Stimulated activated naive B cell treated with anti-CD40 and anti-IgM and Interleukin-4, amounts not matched to agents 10 μg/mL and 1 μg/mL and 100 μg/mL, for 72 hours (primary cell): ENCODE measurements around the gene PI4K2A.
A peak's percentile ranks its signal among the peaks of the same experiment; 100 is the strongest.
"Not testable (repeated sequence)": the region's sequence is repeated elsewhere in the genome, so short reads cannot be mapped to it uniquely, and the experiment has no call there.

Source experiments
- ATAC-seq, 2 donors: fragments of 150-1000 bp; cut with Tn5 transposase; replicated peaks; 2 replicates each; pipeline ENCODE4 v1.10.0; 2021; ENCODE audit warnings: moderate library complexity in 1 of 2
- DNase-seq: peaks from one replicate; pipeline ENCODE4 v3.0.0; 2021
- H3K27ac Mint-ChIP-seq: one replicate; pipeline ENCODE4 v1.8.0; 2022; ENCODE audit warnings: mild to moderate bottlenecking, mixed read lengths
- H3K27me3 Mint-ChIP-seq, 2 donors: one replicate each; pipeline ENCODE4 v1.8.0; 2022; ENCODE audit warnings: mixed read lengths in 2 of 2
- H3K36me3 Mint-ChIP-seq, 2 donors: one replicate each; pipeline ENCODE4 v1.8.0; 2022; ENCODE audit warnings: mixed read lengths in 2 of 2, mild to moderate bottlenecking in 1 of 2
- H3K4me1 Mint-ChIP-seq, 2 donors: one replicate each; pipeline ENCODE4 v1.8.0; 2022; ENCODE audit warnings: mixed read lengths in 2 of 2, mild to moderate bottlenecking in 1 of 2
- H3K4me3 Mint-ChIP-seq, 2 donors: one replicate each; pipeline ENCODE4 v1.8.0; 2022; ENCODE audit warnings: mild to moderate bottlenecking in 2 of 2, mixed read lengths in 2 of 2, moderate library complexity in 1 of 2
- H3K9me3 Mint-ChIP-seq, 2 donors: one replicate each; pipeline ENCODE4 v1.8.0; 2022; ENCODE audit warnings: mixed read lengths in 2 of 2, mild to moderate bottlenecking in 1 of 2

Gene PI4K2A

DNA sequence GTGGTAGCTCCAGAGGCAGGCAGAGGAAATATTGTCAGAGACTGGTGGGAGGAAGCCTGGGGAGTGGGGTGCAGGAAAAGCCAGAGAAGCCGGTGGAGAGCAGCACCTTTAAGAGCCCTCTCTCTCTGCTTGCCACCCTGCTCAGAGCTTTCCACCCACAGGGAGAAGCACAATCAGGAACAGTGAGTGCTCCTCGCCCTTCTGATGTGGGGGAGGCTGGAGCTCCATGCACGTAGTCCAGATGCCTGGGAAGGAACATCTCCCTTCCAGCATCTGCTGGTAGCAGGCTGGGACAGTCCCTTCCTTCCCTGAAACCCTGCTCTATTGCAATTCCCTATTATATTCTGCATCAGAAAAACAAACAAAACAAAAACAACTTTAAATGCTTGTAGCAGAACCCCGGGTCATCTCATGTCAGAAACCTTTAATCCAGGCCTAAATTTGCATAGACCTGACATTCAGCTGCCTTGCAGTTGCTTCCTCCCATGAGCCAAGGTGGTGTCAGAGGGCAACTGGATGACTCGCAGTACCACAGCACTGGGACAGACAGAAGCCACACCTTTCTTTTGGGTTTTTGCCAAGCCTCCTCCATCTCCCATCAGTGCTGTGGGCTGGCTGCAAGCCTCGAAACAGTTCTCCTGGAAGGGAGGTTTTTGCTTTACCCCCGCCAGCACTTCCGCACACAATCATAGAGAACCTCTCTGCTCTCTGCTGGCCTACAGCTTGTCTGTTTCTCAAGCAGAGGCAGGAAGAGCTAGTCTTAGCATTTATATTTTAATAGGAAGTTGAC, 33.5 kb downstream of the PI4K2A start:
- ATAC-seq, result peak; percentile 44 to 56
- H3K36me3 Mint-ChIP-seq, result peaks cover 34 to 37% of the 10 kb centered on the region in 2 donors
- no peak for DNase-seq

DNA sequence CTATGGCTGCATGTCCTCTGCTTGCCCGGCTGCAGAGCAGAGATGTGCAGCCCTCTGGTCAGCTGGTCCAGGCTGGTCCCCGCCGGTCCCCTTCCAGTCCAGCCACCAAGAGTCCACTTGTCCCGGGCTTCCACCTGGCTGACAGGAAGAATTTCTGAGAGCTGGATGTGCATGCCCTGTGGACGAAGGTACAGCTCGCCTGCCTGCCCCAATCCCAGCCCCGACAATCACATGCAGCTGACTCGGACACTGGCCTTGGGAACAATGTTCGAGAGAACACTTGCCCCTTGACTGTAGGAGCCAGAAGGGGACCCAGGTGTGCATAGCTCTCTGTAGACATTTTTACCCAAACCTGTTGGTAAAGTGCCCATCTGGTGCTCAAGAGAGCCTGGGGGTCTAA, 34.8 kb downstream of the PI4K2A start:
- ATAC-seq, result no peak
- peaks cover 4 to 27% of the 10 kb centered on the region in 2 donors for H3K4me1 Mint-ChIP-seq
- no peaks in the 10 kb centered on the region for H3K9me3 Mint-ChIP-seq
- H3K27me3 Mint-ChIP-seq, result no peaks in the 10 kb centered on the region
- H3K27ac Mint-ChIP-seq, result no peak overlapping the region
- H3K4me3 Mint-ChIP-seq, result no peak overlapping the region
- DNase-seq, result no peak
- peaks cover 31 to 34% of the 10 kb centered on the region in 2 donors for H3K36me3 Mint-ChIP-seq

More for the DNA sequence above, 33.5 kb downstream of the PI4K2A start:
- peak overlapping the region; percentile 31 for H3K27ac Mint-ChIP-seq
- no peaks in the 10 kb centered on the region for H3K27me3 Mint-ChIP-seq
- no peak overlapping the region for H3K4me3 Mint-ChIP-seq
- H3K4me1 Mint-ChIP-seq, result peaks cover 4 to 27% of the 10 kb centered on the region in 2 donors
- H3K9me3 Mint-ChIP-seq, result no peaks in the 10 kb centered on the region

DNA sequence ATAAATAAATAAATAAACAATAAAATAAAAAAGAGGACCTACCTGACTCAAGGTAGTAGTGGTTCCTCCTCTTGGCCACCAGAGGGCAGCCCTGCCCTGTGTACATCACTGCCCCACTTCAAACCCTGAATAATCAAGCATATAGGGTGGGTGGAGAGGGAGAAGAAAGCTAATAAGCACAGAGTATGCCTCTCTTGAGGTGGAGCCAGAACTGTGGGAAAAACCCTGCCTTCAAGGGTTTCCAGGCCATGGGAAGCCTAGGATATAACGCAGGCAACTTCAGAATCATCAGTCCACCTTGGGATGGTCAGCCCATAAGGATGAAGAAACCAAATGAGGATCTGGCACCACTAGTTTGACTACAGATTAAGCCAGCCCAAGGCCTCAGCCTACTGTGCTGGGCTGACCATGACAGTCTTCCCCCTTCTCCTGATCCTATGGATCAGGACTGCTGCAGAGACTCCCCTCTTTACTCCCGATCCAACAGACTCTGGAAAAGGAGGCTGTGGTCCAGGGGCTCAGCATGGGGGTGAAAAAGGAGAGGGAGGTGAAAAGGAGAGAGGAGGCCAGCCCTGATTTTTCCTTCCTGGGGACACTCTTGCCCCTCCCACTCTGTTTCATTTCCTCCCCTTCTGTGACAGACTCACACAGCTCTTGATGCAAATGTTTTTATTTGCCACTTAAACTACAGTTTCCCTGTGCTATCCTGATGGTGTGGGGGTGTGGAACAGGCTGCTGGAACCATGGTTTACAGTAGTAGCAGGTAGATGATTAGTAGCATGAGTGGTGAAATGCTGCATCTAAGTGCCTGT, 36.5 kb downstream of the PI4K2A start:
- Mint-ChIP-seq H3K36me3 (peaks cover 22 to 24% of the 10 kb centered on the region in 2 donors), H3K27me3 (no peaks in the 10 kb centered on the region), H3K9me3 (no peaks in the 10 kb centered on the region), H3K27ac (peak overlapping the region; percentile 69), H3K4me1 (peaks cover 4 to 27% of the 10 kb centered on the region in 2 donors), H3K4me3 (no peak overlapping the region)
- ATAC-seq (peak; percentile 84 to 88), DNase-seq (no peak)

DNA sequence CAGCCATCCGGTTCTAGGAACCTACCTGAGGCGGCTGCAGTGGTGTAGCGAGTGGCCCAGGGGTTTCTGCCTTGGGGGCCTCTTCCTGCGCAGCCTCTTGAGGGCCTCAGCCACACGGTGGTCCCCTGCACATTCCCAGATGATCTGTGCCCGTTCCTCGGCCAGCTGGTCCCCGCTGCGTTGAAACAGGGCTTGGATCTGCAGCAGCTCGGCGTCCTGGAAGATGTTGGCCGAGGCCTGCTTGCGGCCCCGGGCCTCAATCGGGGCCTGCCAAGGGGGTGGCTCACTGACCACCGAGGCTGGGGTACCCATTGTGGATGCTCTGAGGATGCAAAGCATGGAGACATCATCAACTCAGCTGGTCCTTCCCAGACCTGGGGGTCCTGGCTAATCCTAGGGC, 39.1 kb downstream of the PI4K2A start:
- H3K9me3 Mint-ChIP-seq, result no peaks in the 10 kb centered on the region
- ATAC-seq (no peak), DNase-seq (no peak)
- H3K36me3 Mint-ChIP-seq, result peaks cover 5 to 9% of the 10 kb centered on the region in 2 donors
- no peak overlapping the region for H3K4me3 Mint-ChIP-seq
- H3K27me3 Mint-ChIP-seq, result no peaks in the 10 kb centered on the region
- peaks cover 4 to 15% of the 10 kb centered on the region in 2 donors for H3K4me1 Mint-ChIP-seq
- no peak overlapping the region for H3K27ac Mint-ChIP-seq

DNA sequence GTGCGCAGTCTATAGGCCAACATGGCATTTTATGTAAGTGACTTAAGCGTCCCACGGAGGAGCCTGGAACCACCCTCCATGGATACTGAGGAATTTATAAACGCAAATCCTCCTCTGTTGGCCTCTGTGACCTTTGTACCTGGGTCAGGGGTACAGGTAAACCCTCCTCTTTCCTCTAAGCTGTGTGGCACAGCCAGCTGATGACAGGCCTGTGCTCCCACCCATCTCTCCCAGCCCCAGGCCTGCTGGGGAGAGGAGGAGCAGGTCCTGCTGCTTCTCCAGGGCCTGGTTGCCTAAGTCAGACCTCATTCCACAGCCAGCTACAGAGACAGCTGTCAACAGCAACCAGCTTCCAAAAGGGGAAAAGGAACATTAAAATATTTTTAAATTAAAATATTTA, 41.6 kb downstream of the PI4K2A start:
- no peak overlapping the region for H3K27ac Mint-ChIP-seq
- H3K4me1 Mint-ChIP-seq, result peaks cover 6 to 9% of the 10 kb centered on the region in 2 donors
- H3K27me3 Mint-ChIP-seq, result no peaks in the 10 kb centered on the region
- no peak overlapping the region for H3K4me3 Mint-ChIP-seq
- H3K9me3 Mint-ChIP-seq, result no peaks in the 10 kb centered on the region
- no peak for ATAC-seq
- no peak for DNase-seq
- no peaks in the 10 kb centered on the region for H3K36me3 Mint-ChIP-seq

DNA sequence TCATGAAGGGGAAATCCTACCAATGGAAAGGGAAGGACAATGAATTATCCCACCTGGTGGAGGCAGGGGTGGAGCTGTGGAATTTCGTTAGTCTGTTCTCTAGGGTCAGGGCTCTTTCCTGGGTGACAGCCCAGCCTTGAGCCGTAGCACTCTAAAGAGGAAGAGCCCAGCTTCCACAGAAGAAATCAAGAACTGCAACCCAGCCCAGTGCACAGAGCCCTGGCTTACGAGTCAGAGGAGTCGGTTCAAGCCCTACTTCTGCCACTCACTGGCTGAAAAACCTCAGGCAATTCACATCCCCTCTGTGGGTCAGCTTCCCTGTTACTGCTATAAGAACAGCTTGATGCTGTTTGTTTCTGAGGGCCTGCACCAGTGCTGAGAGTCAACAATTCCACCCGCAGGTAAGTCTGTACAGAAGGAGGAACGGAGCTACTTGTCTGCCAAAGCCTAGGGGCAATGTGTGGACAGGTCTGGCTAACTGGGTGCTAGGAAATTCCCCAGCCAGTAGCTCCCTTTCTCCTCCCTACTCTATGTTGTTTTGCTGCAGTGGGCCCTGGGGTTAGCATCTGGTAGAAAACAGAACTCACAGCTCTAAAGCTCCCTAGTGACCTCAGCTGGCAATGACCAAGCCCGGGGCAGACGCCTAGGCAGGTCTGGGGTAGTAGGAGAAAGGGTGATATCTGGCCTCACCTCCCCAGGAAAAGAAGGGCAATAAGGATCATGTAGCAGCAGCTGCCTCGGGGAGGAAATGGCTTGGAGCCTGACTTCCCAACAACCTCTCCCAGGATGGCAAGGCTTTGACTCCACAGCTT, 43.3 kb downstream of the PI4K2A start:
- Mint-ChIP-seq H3K36me3 (no peaks in the 10 kb centered on the region), H3K27me3 (no peaks in the 10 kb centered on the region), H3K27ac (no peak overlapping the region), H3K4me3 (no peak overlapping the region), H3K4me1 (peaks cover 9 to 11% of the 10 kb centered on the region in 2 donors), H3K9me3 (no peaks in the 10 kb centered on the region)
- ATAC-seq (no peak), DNase-seq (no peak)

DNA sequence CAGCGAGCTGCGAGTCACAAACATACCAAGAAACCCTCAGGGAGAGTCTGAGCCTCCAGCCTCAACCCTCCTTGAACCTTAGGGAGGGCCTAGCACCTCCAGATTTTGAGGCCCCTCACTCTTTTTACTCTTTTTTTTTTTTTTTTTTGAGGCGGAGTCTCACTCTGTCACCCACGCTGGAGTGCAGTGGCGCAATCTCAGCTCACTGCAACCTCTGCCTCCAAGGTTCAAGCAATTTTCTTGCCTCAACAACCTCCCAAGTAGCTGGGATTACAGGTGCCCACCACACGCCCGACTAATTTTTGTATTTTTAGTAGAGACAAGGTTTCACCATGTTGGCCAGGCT, 43.9 kb downstream of the PI4K2A start:
- not testable (repeated sequence) for DNase-seq, H3K4me3 Mint-ChIP-seq, H3K9me3 Mint-ChIP-seq, ATAC-seq, H3K36me3 Mint-ChIP-seq, H3K27me3 Mint-ChIP-seq, H3K27ac Mint-ChIP-seq
- peaks cover 9 to 11% of the 10 kb centered on the region in 2 donors for H3K4me1 Mint-ChIP-seq

DNA sequence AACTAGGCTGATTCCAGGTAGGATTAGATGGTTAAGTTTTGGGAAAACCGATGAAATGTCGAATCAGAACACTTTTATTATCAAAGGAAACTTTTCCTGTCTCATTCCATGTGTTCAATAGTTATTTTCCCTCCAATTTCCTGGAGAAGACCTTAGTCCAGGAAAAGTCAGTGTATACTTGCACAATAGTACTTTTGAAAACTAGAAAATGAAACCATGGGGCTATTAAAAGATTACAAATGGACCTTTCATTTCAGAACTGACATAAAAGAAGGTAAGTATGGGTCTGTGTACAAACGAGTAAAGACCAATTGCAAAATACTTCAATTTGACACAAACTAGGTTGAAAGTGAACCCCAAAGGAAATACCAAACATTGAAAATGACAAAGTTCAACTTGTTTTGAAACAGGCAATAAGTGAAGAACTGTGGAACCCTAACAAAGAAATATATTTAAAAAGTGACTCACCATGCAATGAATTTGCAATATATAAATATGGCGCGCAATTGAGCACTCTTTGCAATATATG, 44.5 kb downstream of the PI4K2A start:
- no peak for DNase-seq
- H3K36me3 Mint-ChIP-seq, result no peaks in the 10 kb centered on the region
- H3K4me3 Mint-ChIP-seq, result no peak overlapping the region
- H3K27me3 Mint-ChIP-seq, result no peaks in the 10 kb centered on the region
- H3K9me3 Mint-ChIP-seq, result no peaks in the 10 kb centered on the region
- peaks cover 9 to 11% of the 10 kb centered on the region in 2 donors for H3K4me1 Mint-ChIP-seq
- ATAC-seq, result no peak
- no peak overlapping the region for H3K27ac Mint-ChIP-seq

DNA sequence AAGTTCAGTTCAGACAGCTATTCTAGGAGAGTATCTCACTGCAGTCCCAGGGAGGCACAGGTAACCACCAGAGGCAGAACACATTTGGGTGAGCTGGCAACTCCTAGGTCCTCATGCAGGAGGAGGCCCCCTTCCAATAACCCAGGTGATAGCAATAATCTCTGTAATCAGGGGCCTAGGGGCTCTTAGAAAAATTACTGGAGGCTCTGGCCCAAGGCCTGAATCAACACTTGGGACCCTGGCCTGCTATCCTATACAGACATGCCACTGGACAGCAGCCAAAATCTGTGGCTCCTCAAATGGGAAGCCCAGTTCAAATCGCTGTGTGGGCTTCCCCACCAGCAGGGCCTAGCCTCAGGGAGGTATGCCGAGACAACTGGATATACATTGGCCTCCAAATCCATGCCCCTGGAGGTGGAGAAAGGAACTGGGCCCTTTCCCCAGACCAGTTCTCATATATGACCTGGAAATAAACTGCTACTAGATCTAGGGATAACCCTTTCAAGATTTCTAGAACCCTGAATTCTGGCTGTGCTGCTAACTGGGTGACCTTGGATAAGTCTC, 45.0 kb downstream of the PI4K2A start:
- no peak overlapping the region for H3K27ac Mint-ChIP-seq
- DNase-seq (no peak), ATAC-seq (no peak)
- H3K27me3 Mint-ChIP-seq, result no peaks in the 10 kb centered on the region
- no peaks in the 10 kb centered on the region for H3K36me3 Mint-ChIP-seq
- peaks cover 9 to 11% of the 10 kb centered on the region in 2 donors for H3K4me1 Mint-ChIP-seq
- no peaks in the 10 kb centered on the region for H3K9me3 Mint-ChIP-seq
- H3K4me3 Mint-ChIP-seq, result no peak overlapping the region

DNA sequence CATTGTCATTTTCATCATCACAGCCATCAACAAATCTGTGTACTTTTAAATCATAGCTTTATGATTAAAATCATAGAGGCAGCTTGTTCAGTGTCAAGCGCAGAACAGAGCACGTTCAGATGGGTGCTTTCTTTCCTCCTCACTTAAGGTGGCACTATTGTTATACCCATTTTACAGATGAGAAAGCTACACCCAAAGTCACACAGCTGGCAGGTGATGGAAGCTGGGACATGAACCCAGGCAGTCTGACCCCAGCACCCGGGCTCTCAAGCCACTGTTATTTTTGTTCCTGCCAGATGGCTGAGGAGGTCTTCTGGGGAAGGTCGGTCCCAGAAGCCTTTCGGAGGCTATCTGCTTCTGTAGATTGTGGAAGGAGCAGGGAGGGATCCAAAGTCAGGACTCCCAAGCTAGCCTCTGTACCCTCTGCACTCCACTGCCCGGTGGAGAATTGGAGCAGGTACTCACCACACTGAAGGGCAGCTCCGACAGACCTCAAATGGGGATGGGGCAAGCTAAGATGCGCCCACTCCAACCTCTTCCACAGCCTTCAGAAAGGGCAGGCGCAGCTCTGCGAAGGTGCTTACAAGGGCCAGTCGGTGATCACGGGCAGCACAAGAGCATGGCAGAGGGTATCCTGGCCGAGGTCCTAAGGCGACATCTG, 46.0 kb downstream of the PI4K2A start:
- Mint-ChIP-seq H3K27me3 (no peaks in the 10 kb centered on the region), H3K36me3 (no peaks in the 10 kb centered on the region), H3K9me3 (no peaks in the 10 kb centered on the region), H3K4me1 (peaks cover 9 to 11% of the 10 kb centered on the region in 2 donors), H3K4me3 (peak overlapping the region; percentile 86), H3K27ac (peak overlapping the region; percentile 84)
- no peak for ATAC-seq
- DNase-seq, result no peak

DNA sequence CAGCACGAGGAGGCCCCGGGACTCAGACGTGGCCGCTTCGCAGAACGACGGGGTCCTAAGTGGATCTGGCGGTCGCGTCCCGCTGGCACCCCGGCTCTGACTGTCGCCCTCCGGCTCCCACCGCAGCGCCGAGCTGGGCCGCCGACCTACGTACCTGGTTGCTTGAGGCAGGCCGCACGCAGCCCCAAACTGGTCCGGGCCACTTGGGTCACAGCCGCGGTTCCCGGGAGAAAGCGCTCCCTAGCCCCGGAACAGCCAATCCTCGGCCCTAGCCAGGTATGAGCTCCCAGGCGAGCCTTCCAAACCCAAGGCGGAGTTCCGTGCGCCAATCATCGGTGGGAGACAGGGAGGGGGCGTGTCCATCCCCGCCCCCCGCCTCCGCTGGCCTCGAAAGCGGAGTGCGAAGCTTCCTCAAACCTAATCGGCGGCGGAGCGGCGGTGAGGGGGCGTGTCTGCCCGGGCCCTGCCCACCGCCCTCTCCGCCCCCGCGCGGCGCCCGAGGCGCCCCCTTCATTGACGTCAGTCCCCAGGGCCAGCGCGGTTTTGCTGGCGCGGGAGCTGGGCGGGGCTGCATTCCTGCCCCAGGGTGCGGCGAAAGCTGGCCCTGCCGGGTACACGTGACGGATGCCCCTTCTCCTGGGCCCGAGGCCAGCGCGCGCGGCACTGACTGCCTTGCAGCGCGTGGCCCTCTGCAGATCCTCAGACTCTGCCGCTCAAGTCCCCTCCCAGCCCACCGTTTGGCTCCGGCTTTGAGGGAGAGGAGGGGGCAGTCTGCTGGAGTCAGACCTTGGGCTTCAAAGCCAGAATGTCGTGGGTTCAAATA, 46.7 kb downstream of the PI4K2A start, which contains the start of gene AVPI1:
AVPI1 (minus strand) TSS at position 280 of the 823 bp plus-strand sequence. CDS start 7,336 bp downstream, outside the sequence.
- H3K27ac Mint-ChIP-seq, result peak within 1 kb of the TSS; percentile 85
- peak; percentile 91 to 93 for ATAC-seq
- peaks cover 9 to 11% of the 10 kb centered on the region in 2 donors for H3K4me1 Mint-ChIP-seq
- H3K27me3 Mint-ChIP-seq, result no peaks in the 10 kb centered on the region
- DNase-seq, result peak; percentile 93
- no peaks in the 10 kb centered on the region for H3K36me3 Mint-ChIP-seq
- no peaks in the 10 kb centered on the region for H3K9me3 Mint-ChIP-seq
- peak within 1 kb of the TSS; percentile 86 for H3K4me3 Mint-ChIP-seq

DNA sequence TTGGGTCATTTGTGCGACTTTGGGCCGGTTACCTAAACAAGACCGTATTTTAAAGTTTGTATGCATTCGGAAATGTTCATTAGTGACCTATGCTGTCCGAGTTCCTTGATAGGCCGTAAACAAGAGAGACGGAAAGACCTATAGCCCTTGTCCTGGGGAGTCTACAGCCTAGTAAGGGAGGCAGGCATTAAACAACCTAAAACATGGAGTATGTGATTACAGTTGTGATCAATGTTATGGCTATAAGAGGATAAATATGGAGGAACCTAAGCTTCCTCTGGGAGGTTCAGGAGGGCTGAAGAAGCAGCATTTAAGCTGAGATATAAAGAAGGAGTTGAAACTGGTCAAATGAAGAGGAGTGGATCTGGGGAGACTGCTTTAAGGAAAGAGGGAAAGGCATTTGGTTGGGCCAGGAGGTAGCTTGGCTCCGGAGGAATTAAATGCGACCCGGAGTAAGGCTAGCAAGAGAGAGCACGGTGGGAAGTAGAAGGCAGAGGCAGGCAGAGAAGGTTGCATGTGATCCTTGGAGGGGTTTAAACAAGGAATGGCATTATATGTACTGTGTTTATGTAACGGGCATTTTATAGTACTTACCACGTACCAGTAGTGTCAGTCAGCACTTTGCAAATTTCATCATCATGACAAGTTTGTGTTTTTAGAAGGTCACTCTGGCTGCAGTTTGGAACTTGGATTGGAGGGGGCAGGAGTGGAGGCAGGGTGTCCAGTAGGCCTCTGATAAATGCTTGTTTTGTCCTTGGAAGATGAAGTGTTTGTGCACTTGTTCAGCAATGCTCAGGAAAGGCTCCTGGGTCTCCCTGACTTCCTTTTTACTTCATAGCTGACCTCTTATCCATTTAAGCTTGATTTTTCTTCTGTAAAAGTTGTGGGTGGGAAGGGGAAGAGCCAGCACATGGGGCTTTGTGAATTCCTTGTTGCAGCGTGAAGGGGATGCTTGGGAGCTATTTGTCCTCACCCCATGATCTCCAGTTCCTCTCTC, 47.6 kb downstream of the PI4K2A start:
- DNase-seq, result no peak
- Mint-ChIP-seq H3K4me1 (peaks cover 9 to 11% of the 10 kb centered on the region in 2 donors), H3K27ac (peak overlapping the region; percentile 85), H3K4me3 (peak overlapping the region; percentile 86), H3K36me3 (no peaks in the 10 kb centered on the region), H3K9me3 (no peaks in the 10 kb centered on the region), H3K27me3 (no peaks in the 10 kb centered on the region)
- ATAC-seq, result no peak
